Measurements from ENCODE around the gene OARD1. TPM values are rescaled to one million over a fixed set of nuclear protein-coding genes. Genes with fewer than 3 reads are reported as not detected.
"Not testable (repeated sequence)": the region's sequence is repeated elsewhere in the genome, so short reads cannot be mapped to it uniquely, and the experiment has no call there.

Gene OARD1
- 30.7 and 35.0 TPM in 2 replicates for total RNA-seq (2021)
- percentile 61 among the genes with signal in this experiment for Bru-seq, nascent RNA
- BruChase-seq, experiment 1, labeled RNA remaining after a 2-hour chase = percentile 62 among the genes with signal in this experiment
- percentile 59 among the genes with signal in this experiment for BruChase-seq, experiment 2, labeled RNA remaining after a 6-hour chase
- long read RNA-seq, transcript OARD1-210 (6 exons, 3,330 nt) = major isoform, 13 of 57 reads
- long read RNA-seq, transcript OARD1-203 (6 exons, 1,515 nt) = minor isoform, 10 of 57 reads
- long read RNA-seq, transcript OARD1-202 (6 exons, 1,337 nt) = minor isoform, 12 of 57 reads
- long read RNA-seq, partial matches to known transcripts = 0 of 57 reads
- long read RNA-seq, other reads (novel, unspliced or antisense) = 14 of 57 reads

DNA sequence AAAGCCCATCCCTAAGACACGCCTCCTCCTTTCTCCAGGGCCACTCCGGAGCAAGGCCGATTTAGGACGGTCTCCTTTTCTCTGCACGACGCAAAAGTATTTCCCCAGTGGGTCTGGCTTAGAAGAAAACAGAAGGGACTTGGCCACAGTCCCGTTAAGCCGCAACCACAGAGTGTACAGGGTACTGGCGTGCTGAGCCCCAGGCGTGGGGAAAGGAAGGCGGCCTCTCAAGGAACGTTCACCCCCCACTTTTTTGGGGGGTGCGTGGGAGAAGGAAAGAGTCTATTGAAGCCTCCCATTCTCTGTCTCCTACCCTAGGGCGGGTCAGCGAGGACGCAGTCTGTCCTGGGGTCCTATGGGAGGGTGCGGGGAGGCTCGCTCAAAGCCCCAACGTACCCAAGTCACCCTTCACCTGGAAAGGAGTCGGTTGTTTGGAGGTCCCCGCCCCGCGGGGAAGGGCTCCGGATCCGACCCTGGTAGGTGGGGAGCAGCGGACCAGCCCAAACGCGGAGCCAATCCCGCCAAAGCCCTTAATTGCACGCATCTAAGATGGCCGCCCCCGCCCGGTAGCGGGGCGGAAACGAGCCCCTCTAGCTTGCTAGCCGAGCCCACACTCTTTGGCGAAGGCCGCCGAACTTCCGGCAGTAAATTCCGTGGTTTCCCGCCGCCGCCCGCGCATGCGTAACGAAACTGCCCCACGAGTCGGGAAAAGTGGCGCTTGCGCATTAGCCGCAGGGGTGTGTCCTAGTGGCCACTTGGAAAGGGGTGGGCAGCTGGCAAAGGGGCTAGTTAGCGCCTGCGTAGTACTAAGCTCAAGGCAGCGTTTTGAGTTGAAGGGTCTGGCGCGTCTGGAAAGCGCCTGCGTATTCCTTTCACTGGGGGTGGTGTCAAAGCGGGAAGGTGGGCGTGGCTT, at the start of gene OARD1:
OARD1 (minus strand) TSS at position 434 of the 913 bp plus-strand sequence. CDS start 722 bp downstream, outside the sequence.
- H3K36me3 ChIP-seq (ENCODE audit: low read depth) = 0 out of 2 replicates have a peak, but pooled peaks cover under 1% of the 10 kb centered on the region
- H3K27ac ChIP-seq = peak within 1 kb of the TSS; percentile 96
- H3K27me3 ChIP-seq (ENCODE audit: insufficient read depth, low read depth) = no peaks in the 10 kb centered on the region
- peaks cover 52% of the 10 kb centered on the region for H3K79me2 ChIP-seq (ENCODE audit: low read depth)
- peaks cover 32% of the 10 kb centered on the region for H3K4me1 ChIP-seq (replicated peaks; ENCODE audit: insufficient read depth)
- H2AFZ ChIP-seq = peak within 1 kb of the TSS; percentile 95
- peaks cover 40% of the 10 kb centered on the region for H3F3A ChIP-seq (ENCODE audit: insufficient read depth, low read depth)
- CTCF ChIA-PET = interaction anchor here (1.0 kb wide), 1 partner anchor 75 kb away, joined by 4 read pairs; no protein-coding TSS in a partner anchor
- H4K20me1 ChIP-seq (ENCODE audit: insufficient read depth) = peaks cover 20% of the 10 kb centered on the region
- BruUV-seq (replicated peaks) = TSS peak; percentile 69
- no peak for TF ChIP-seq EZH2 (IDR thresholded peaks at IDR 0.05; ENCODE audit: low read depth)
- no peak for TF ChIP-seq CTCF (conservative IDR thresholded peaks at IDR 0.05)
- peak within 1 kb of the TSS; percentile 82 for H3K4me3 ChIP-seq
- POLR2A ChIA-PET (ENCODE audit: unreplicated experiment) = interaction anchor here (0.5 to 0.7 kb wide), 6 partner anchors 12 to 1559 kb away, joined by 3 to 7 read pairs (median 4); no protein-coding TSS in a partner anchor
- intact Hi-C loops (cut with micrococcal nuclease; ENCODE audit: unreplicated experiment) = loop anchor here (1.0 to 5.0 kb wide), 2 partner anchors 75 to 1870 kb away; no protein-coding TSS in a partner anchor
- no peaks in the 10 kb centered on the region for H3K9me2 ChIP-seq (ENCODE audit: insufficient read depth)
- peak; percentile 95 to 99 for DNase-seq
- peak within 1 kb of the TSS; percentile 91 for H3K4me2 ChIP-seq
- no peaks in the 10 kb centered on the region for H3K9me3 ChIP-seq (ENCODE audit: insufficient read depth, low read depth)

DNA sequence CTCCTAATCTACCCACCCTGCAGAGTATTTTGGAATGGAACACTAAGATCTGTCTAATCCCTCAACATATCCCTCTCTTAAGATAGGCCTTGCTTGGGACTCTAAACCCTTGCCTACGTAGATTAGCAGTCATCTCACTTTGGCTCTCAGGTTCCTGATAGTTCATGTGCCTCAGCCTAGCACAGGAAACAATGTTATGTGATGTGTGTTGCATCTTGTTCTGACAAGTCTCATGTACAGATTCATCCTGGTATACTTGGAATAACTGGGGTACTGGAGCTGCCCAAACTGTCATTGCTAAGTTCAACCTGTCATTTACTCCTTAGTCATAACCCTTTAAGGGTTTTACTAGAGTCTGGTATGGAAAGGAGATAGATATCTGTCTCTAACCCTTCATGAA, 47.9 kb upstream of the OARD1 start:
- Histone ChIP-seq H3K36me3 (ENCODE audit: low read depth) (no peaks in the 10 kb centered on the region), H3K27me3 (ENCODE audit: insufficient read depth, low read depth) (no peaks in the 10 kb centered on the region), H3K4me1 (replicated peaks; ENCODE audit: insufficient read depth) (no peaks in the 10 kb centered on the region), H3F3A (ENCODE audit: insufficient read depth, low read depth) (no peaks in the 10 kb centered on the region), H3K79me2 (ENCODE audit: low read depth) (no peaks in the 10 kb centered on the region), H3K9me2 (ENCODE audit: insufficient read depth) (no peaks in the 10 kb centered on the region; the same call in 1 of the 2 replicates), H3K27ac (no peak overlapping the region), H3K9me3 (ENCODE audit: insufficient read depth, low read depth) (no peaks in the 10 kb centered on the region), H3K4me3 (no peak overlapping the region), H2AFZ (no peak overlapping the region), H4K20me1 (ENCODE audit: insufficient read depth) (no peaks in the 10 kb centered on the region), H3K4me2 (no peak overlapping the region)
- POLR2A ChIA-PET (ENCODE audit: unreplicated experiment) = no interaction called here
- BruUV-seq (replicated peaks) = no TSS peak
- no peak for DNase-seq
- CTCF ChIA-PET = no interaction called here
- TF ChIP-seq EZH2 (IDR thresholded peaks at IDR 0.05; ENCODE audit: low read depth) = no peak
- no peak for TF ChIP-seq CTCF (conservative IDR thresholded peaks at IDR 0.05)
- intact Hi-C loops (cut with micrococcal nuclease; ENCODE audit: unreplicated experiment) = no loop called here

GRCh38 chr6:41119508-41119907, 47.4 kb upstream of the OARD1 start:
- Histone ChIP-seq H3K9me2 (ENCODE audit: insufficient read depth) (no peaks in the 10 kb centered on the region; the same call in 1 of the 2 replicates), H3K9me3 (ENCODE audit: insufficient read depth, low read depth) (no peaks in the 10 kb centered on the region), H3K27ac (no peak overlapping the region), H3K4me3 (no peak overlapping the region), H3K36me3 (ENCODE audit: low read depth) (no peaks in the 10 kb centered on the region), H3K4me1 (replicated peaks; ENCODE audit: insufficient read depth) (no peaks in the 10 kb centered on the region), H2AFZ (no peak overlapping the region), H3K79me2 (ENCODE audit: low read depth) (no peaks in the 10 kb centered on the region), H3F3A (ENCODE audit: insufficient read depth, low read depth) (no peaks in the 10 kb centered on the region), H3K27me3 (ENCODE audit: insufficient read depth, low read depth) (no peaks in the 10 kb centered on the region), H3K4me2 (no peak overlapping the region), H4K20me1 (ENCODE audit: insufficient read depth) (no peaks in the 10 kb centered on the region)
- DNase-seq = no peak
- POLR2A ChIA-PET (ENCODE audit: unreplicated experiment) = no interaction called here
- CTCF ChIA-PET = no interaction called here
- BruUV-seq (replicated peaks) = no TSS peak
- intact Hi-C loops (cut with micrococcal nuclease; ENCODE audit: unreplicated experiment) = no loop called here
- TF ChIP-seq CTCF (conservative IDR thresholded peaks at IDR 0.05) (no peak), EZH2 (IDR thresholded peaks at IDR 0.05; ENCODE audit: low read depth) (no peak)

- H3K27me3 ChIP-seq (ENCODE audit: insufficient read depth, low read depth); DNase-seq; H3F3A ChIP-seq (ENCODE audit: insufficient read depth, low read depth); BruUV-seq (replicated peaks); H3K79me2 ChIP-seq (ENCODE audit: low read depth); POLR2A ChIA-PET (ENCODE audit: unreplicated experiment); intact Hi-C loops (cut with micrococcal nuclease; ENCODE audit: unreplicated experiment); H3K36me3 ChIP-seq (ENCODE audit: low read depth); H3K9me2 ChIP-seq (ENCODE audit: insufficient read depth); H3K4me2 ChIP-seq; H2AFZ ChIP-seq; H3K9me3 ChIP-seq (ENCODE audit: insufficient read depth, low read depth); H3K4me3 ChIP-seq; CTCF ChIA-PET; H3K4me1 ChIP-seq (replicated peaks; ENCODE audit: insufficient read depth); H3K27ac ChIP-seq; H4K20me1 ChIP-seq (ENCODE audit: insufficient read depth): not testable (repeated sequence)
Measured at GRCh38 chr6:41115027-41115426, 42.9 kb upstream of the OARD1 start.

All from PC-9 (cell line).